ENCODE measurements around the gene PIRT.

Gene PIRT

GRCh38 chr17:10790491-10791401 lies 47.1 kb downstream of the PIRT start:
- H2AFZ ChIP-seq (ENCODE audit: low read length) = no peak overlapping the region
- no peak overlapping the region for H3K27ac ChIP-seq (ENCODE audit: low read depth, low read length, poor library complexity, severe bottlenecking)
- H3K9me2 ChIP-seq (ENCODE audit: low read depth, low read length) = no peaks in the 10 kb centered on the region
- H3K9ac ChIP-seq (ENCODE audit: low read length) = no peak overlapping the region
- H4K20me1 ChIP-seq (ENCODE audit: insufficient read depth, low read length) = no peaks in the 10 kb centered on the region
- no peaks in the 10 kb centered on the region for H3K36me3 ChIP-seq (ENCODE audit: insufficient read depth, low read length)
- no peaks in the 10 kb centered on the region for H3K9me3 ChIP-seq (ENCODE audit: low read length)
- H3K79me2 ChIP-seq (ENCODE audit: insufficient read depth, low read length) = no peaks in the 10 kb centered on the region
- no peak overlapping the region for H3K4me2 ChIP-seq (ENCODE audit: low read length)
- no peaks in the 10 kb centered on the region; the same call in 1 of the 2 replicates for H3K27me3 ChIP-seq (ENCODE audit: insufficient read depth, low read length)
- H3K4me1 ChIP-seq (ENCODE audit: insufficient read depth, low read length, severe bottlenecking) = no peaks in the 10 kb centered on the region
- H3F3A ChIP-seq (ENCODE audit: insufficient read depth, low read length) = no peaks in the 10 kb centered on the region
- H3K4me3 ChIP-seq (ENCODE audit: low read depth, low read length, poor library complexity, severe bottlenecking) = no peak overlapping the region
- TF ChIP-seq, protein P1, sequence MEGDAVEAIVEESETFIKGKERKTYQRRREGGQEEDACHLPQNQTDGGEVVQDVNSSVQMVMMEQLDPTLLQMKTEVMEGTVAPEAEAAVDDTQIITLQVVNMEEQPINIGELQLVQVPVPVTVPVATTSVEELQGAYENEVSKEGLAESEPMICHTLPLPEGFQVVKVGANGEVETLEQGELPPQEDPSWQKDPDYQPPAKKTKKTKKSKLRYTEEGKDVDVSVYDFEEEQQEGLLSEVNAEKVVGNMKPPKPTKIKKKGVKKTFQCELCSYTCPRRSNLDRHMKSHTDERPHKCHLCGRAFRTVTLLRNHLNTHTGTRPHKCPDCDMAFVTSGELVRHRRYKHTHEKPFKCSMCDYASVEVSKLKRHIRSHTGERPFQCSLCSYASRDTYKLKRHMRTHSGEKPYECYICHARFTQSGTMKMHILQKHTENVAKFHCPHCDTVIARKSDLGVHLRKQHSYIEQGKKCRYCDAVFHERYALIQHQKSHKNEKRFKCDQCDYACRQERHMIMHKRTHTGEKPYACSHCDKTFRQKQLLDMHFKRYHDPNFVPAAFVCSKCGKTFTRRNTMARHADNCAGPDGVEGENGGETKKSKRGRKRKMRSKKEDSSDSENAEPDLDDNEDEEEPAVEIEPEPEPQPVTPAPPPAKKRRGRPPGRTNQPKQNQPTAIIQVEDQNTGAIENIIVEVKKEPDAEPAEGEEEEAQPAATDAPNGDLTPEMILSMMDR (IDR thresholded peaks at IDR 0.05; ENCODE audit: low read length) = no peak
- TF ChIP-seq EZH2 (IDR thresholded peaks at IDR 0.05; ENCODE audit: borderline replicate concordance, low read length) = no peak

DNA sequence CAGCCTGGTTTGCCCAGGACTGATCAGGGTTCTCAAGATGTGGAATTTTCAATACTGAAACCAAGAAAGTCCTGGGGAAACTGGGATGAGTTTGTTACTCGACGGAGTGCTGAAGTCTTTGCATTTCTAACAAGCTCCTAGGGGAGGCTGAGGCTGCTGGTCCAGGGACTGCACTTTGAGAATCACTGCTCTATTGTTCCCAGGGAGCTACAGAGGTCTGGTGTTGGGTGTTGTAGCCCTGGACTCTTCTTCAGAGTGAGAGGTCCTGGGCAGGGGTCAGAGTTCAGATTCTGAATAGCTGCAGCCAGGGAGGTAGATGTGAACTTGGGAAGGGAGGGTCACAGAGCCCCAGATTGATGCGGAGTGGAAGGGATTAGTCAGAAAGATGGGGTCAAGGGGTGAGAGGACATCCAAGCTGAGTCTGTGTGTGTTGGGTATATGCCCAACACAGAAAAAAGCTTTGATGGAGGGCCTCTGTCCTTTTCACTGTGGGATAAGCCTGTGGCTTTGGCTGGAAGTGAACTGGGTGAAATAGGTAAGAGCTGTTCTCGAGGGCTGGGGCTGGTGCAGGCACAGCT lies 48.1 kb downstream of the PIRT start:
- Histone ChIP-seq H3K27me3 (ENCODE audit: insufficient read depth, low read length) (no peaks in the 10 kb centered on the region; the same call in 1 of the 2 replicates), H3K4me3 (ENCODE audit: low read depth, low read length, poor library complexity, severe bottlenecking) (no peak overlapping the region), H3K79me2 (ENCODE audit: insufficient read depth, low read length) (no peaks in the 10 kb centered on the region), H3K27ac (ENCODE audit: low read depth, low read length, poor library complexity, severe bottlenecking) (no peak overlapping the region), H3K9me2 (ENCODE audit: low read depth, low read length) (no peaks in the 10 kb centered on the region), H3K9ac (ENCODE audit: low read length) (no peak overlapping the region), H3K4me2 (ENCODE audit: low read length) (no peak overlapping the region), H3F3A (ENCODE audit: insufficient read depth, low read length) (no peaks in the 10 kb centered on the region), H3K36me3 (ENCODE audit: insufficient read depth, low read length) (no peaks in the 10 kb centered on the region), H3K4me1 (ENCODE audit: insufficient read depth, low read length, severe bottlenecking) (no peaks in the 10 kb centered on the region), H2AFZ (ENCODE audit: low read length) (no peak overlapping the region), H4K20me1 (ENCODE audit: insufficient read depth, low read length) (no peaks in the 10 kb centered on the region), H3K9me3 (ENCODE audit: low read length) (no peaks in the 10 kb centered on the region)
- no peak for TF ChIP-seq EZH2 (IDR thresholded peaks at IDR 0.05; ENCODE audit: borderline replicate concordance, low read length)
- TF ChIP-seq, protein P1 (IDR thresholded peaks at IDR 0.05; ENCODE audit: low read length) = no peak

GRCh38 chr17:10787306-10788045 lies 50.4 kb downstream of the PIRT start:
- Histone ChIP-seq H3K9me2 (ENCODE audit: low read depth, low read length) (no peaks in the 10 kb centered on the region), H3K9me3 (ENCODE audit: low read length) (no peaks in the 10 kb centered on the region), H3K27ac (ENCODE audit: low read depth, low read length, poor library complexity, severe bottlenecking) (no peak overlapping the region), H4K20me1 (ENCODE audit: insufficient read depth, low read length) (no peaks in the 10 kb centered on the region), H3K4me2 (ENCODE audit: low read length) (no peak overlapping the region), H3K4me3 (ENCODE audit: low read depth, low read length, poor library complexity, severe bottlenecking) (no peak overlapping the region), H3F3A (ENCODE audit: insufficient read depth, low read length) (no peaks in the 10 kb centered on the region), H3K4me1 (ENCODE audit: insufficient read depth, low read length, severe bottlenecking) (no peaks in the 10 kb centered on the region), H3K79me2 (ENCODE audit: insufficient read depth, low read length) (no peaks in the 10 kb centered on the region), H2AFZ (ENCODE audit: low read length) (no peak overlapping the region), H3K27me3 (ENCODE audit: insufficient read depth, low read length) (no peaks in the 10 kb centered on the region; the same call in 1 of the 2 replicates), H3K9ac (ENCODE audit: low read length) (no peak overlapping the region), H3K36me3 (ENCODE audit: insufficient read depth, low read length) (no peaks in the 10 kb centered on the region)
- TF ChIP-seq, protein P1 (IDR thresholded peaks at IDR 0.05; ENCODE audit: low read length) = no peak
- TF ChIP-seq EZH2 (IDR thresholded peaks at IDR 0.05; ENCODE audit: borderline replicate concordance, low read length) = no peak
